Smooth muscle cell (in vitro differentiated cells): ENCODE data around the gene EMSY. TPM values are rescaled to one million over a fixed set of nuclear protein-coding genes. Genes with fewer than 3 reads are reported as not detected.

ENCODE experiments used
- DNase-seq: peaks from one replicate; lab custom pipeline; 2025; ENCODE audit not compliant: unreplicated experiment; lab: John Stamatoyannopoulos, UW
- H2AFZ ChIP-seq: fragments of 200-600 bp; sonication (generic); 2 replicates; pipeline ENCODE4 v1.6.0; 2016; ENCODE audit warnings: antibody characterized with exemption, low read depth, mild to moderate bottlenecking
- H3F3A ChIP-seq: fragments of 200-600 bp; sonication (generic); 2 replicates; pipeline ENCODE4 v1.6.0; 2017; ENCODE audit warnings: antibody characterized with exemption, low read depth
- H3K27ac ChIP-seq: fragments of 200-600 bp; sonication (generic); 2 replicates; pipeline ENCODE4 v1.5.1; 2016; ENCODE audit warnings: low read depth, mild to moderate bottlenecking
- H3K27me3 ChIP-seq: fragments of 200-600 bp; sonication (generic); 2 replicates; pipeline ENCODE4 v1.6.1; 2016; ENCODE audit warnings: low read depth, mild to moderate bottlenecking
- H3K36me3 ChIP-seq: fragments of 200-600 bp; sonication (generic); 2 replicates; pipeline ENCODE4 v1.5.1; 2016; ENCODE audit warnings: low read depth
- H3K4me1 ChIP-seq: fragments of 200-600 bp; sonication (generic); 2 replicates; pipeline ENCODE4 v1.5.1; 2016; ENCODE audit warnings: low read depth
- H3K4me2 ChIP-seq: fragments of 200-600 bp; sonication (generic); 2 replicates; pipeline ENCODE4 v1.6.0; 2016; ENCODE audit warnings: mild to moderate bottlenecking
- H3K4me3 ChIP-seq: fragments of 200-600 bp; sonication (generic); 2 replicates; pipeline ENCODE4 v1.5.1; 2016; ENCODE audit warnings: mild to moderate bottlenecking
- H3K79me2 ChIP-seq: fragments of 200-600 bp; sonication (generic); 2 replicates; pipeline ENCODE4 v1.6.0; 2016; ENCODE audit warnings: low read depth, mild to moderate bottlenecking
- H3K9ac ChIP-seq: fragments of 200-600 bp; sonication (generic); 2 replicates; pipeline ENCODE4 v1.6.0; 2016; ENCODE audit warnings: low read depth
- H3K9me3 ChIP-seq: fragments of 200-600 bp; sonication (generic); replicated peaks from 2 replicates; pipeline ENCODE4 v1.5.1; 2016; ENCODE audit warnings: low read depth
- H4K20me1 ChIP-seq: fragments of 200-600 bp; sonication (generic); 2 replicates; pipeline ENCODE4 v1.6.0; 2016; ENCODE audit warnings: low read depth
- WGBS: methylation state at CpG from one replicate; pipeline ENCODE4 v1.1.7; 2016; ENCODE audit warnings: low lambda C conversion rate; 5-methylcytosine and 5-hydroxymethylcytosine counted together
- polyA plus RNA-seq: library from polyadenylated mRNA; unstranded; fragments of >200 nt; fragmentation: Nextera tagmentation; extraction: Ambion mirVana; gene quantifications from 2 replicates; pipeline ENCODE4 v1.2.1, GENCODE V29; 2016
- total RNA-seq: library from RNA; depleted of rRNA; stranded (reverse); fragments of >200 nt; gene quantifications from 2 replicates; pipeline ENCODE4 v1.2.3, GENCODE V29; 2014
- TF ChIP-seq, protein P1 (sequence below): fragments of 200-600 bp; sonication (generic); IDR thresholded peaks from 2 replicates; pipeline ENCODE4 v1.5.1; 2017; ENCODE audit warnings: borderline replicate concordance, mild to moderate bottlenecking, antibody characterized with exemption; ENCODE audit not compliant: insufficient read depth, poor library complexity, severe bottlenecking

Gene EMSY
- total and polyA plus RNA-seq, 2 experiments from 2014 or later = 14.5 to 26.0 TPM

DNA sequence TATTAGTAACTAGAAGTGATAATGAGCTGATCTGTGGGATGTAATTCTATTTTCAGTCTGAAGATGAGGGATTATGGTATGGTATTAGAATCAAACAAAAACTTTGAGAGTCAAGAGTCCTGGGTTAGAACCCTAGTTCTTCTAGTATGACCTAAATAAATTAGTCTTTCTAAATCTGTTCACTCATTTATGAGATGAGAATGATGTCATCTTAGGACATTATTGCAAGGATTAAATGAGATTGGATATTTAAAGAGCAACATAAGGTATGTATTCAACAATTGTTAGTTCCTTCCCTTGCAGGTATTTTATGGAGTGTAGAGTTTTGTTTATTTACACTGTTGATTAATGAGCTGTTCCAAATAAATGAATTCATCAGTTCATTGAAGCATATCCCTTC, 21.8 kb downstream of the EMSY start:
- Histone ChIP-seq H3F3A (no peaks in the 10 kb centered on the region), H3K4me2 (no peak overlapping the region), H3K4me3 (no peak overlapping the region), H3K4me1 (no peaks in the 10 kb centered on the region), H2AFZ (no peak overlapping the region), H4K20me1 (peaks cover 3% of the 10 kb centered on the region), H3K36me3 (peaks cover 4% of the 10 kb centered on the region), H3K27ac (no peak overlapping the region), H3K9ac (no peak overlapping the region), H3K79me2 (no peaks in the 10 kb centered on the region), H3K9me3 (no peaks in the 10 kb centered on the region), H3K27me3 (no peaks in the 10 kb centered on the region)
- TF ChIP-seq, protein P1, sequence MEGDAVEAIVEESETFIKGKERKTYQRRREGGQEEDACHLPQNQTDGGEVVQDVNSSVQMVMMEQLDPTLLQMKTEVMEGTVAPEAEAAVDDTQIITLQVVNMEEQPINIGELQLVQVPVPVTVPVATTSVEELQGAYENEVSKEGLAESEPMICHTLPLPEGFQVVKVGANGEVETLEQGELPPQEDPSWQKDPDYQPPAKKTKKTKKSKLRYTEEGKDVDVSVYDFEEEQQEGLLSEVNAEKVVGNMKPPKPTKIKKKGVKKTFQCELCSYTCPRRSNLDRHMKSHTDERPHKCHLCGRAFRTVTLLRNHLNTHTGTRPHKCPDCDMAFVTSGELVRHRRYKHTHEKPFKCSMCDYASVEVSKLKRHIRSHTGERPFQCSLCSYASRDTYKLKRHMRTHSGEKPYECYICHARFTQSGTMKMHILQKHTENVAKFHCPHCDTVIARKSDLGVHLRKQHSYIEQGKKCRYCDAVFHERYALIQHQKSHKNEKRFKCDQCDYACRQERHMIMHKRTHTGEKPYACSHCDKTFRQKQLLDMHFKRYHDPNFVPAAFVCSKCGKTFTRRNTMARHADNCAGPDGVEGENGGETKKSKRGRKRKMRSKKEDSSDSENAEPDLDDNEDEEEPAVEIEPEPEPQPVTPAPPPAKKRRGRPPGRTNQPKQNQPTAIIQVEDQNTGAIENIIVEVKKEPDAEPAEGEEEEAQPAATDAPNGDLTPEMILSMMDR = no peak
- no peak for DNase-seq

DNA sequence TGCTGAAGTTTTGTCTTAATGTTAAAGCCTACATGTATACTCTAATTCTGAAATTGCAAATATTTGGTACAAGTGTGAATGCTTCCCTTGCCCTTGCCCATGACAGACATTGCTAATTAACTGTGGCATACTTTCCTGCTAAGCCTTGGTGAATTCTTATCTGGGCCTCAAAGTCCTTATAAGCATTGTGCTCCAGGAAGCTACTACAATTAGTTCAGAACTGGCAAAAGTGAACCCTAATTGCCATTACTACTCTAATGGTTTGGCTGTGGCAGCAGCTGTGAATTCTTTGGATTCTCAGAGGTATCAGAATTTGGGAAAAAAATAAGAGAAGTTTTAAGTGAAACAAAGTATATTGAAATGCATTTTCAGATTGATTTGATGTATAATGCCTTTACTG, 24.3 kb downstream of the EMSY start:
- peaks cover 13% of the 10 kb centered on the region for H3K36me3 ChIP-seq
- no peaks in the 10 kb centered on the region for H4K20me1 ChIP-seq
- no peaks in the 10 kb centered on the region for H3K27me3 ChIP-seq
- no peak overlapping the region for H3K4me2 ChIP-seq
- no peak overlapping the region for H2AFZ ChIP-seq
- no peaks in the 10 kb centered on the region for H3K9me3 ChIP-seq
- H3K27ac ChIP-seq = no peak overlapping the region
- H3K79me2 ChIP-seq = no peaks in the 10 kb centered on the region
- DNase-seq = no peak
- no peak overlapping the region for H3K4me3 ChIP-seq
- TF ChIP-seq, protein P1 = no peak
- H3K4me1 ChIP-seq = no peaks in the 10 kb centered on the region
- H3F3A ChIP-seq = no peaks in the 10 kb centered on the region
- no peak overlapping the region for H3K9ac ChIP-seq

DNA sequence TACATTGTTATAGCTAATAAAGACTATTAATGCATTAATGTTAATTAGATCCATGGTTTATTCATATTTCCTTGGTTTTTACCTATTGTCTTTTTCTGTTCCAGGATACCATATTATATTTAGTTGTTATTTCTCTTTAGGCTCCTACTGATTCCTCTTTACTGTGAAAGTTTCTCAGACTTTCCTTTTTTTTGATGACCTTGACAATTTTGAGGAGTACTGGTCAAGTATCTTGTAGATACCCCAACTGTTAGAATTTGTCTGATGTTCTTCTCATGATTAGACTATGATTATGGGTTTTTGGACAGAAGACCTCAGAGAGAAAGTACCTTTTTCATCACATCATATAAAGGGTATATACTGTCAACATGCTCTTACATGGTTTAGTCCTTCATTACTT, 26.6 kb downstream of the EMSY start:
- Histone ChIP-seq H3K4me2 (no peak overlapping the region), H3F3A (no peaks in the 10 kb centered on the region), H4K20me1 (peaks cover 8% of the 10 kb centered on the region), H3K27ac (no peak overlapping the region), H3K4me3 (no peak overlapping the region), H3K4me1 (no peaks in the 10 kb centered on the region), H2AFZ (no peak overlapping the region), H3K79me2 (no peaks in the 10 kb centered on the region), H3K9me3 (no peaks in the 10 kb centered on the region), H3K27me3 (no peaks in the 10 kb centered on the region), H3K9ac (no peak overlapping the region), H3K36me3 (peaks cover 22% of the 10 kb centered on the region)
- DNase-seq = no peak
- TF ChIP-seq, protein P1 = no peak

DNA sequence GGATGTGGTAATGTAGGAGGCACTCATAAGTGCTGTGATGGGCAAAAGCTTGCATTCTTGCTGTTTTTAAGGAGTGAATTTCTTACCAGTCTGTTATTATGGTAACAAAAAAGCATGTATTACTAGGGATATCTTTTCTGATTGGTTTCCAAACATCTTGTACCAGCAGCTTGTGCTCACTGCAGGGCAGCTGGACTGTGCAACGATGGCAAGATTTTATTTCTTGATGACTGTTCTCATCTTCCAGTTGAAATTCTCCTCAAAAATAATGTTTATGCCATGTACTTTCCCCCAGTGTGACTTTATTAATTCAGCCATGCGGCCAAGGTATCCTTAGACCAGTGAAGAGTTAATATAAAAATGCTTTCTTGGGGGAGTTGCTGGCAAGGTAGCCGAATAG, 35.4 kb downstream of the EMSY start:
- H3F3A ChIP-seq = no peaks in the 10 kb centered on the region
- H3K4me2 ChIP-seq = no peak overlapping the region
- H4K20me1 ChIP-seq = peaks cover 14% of the 10 kb centered on the region
- H3K36me3 ChIP-seq = peaks cover 8% of the 10 kb centered on the region
- no peak overlapping the region for H3K27ac ChIP-seq
- no peaks in the 10 kb centered on the region for H3K4me1 ChIP-seq
- H3K79me2 ChIP-seq = peaks cover 8% of the 10 kb centered on the region
- no peak overlapping the region for H3K4me3 ChIP-seq
- WGBS = 96% methylated on average over 3 of the region's 3 CpGs
- TF ChIP-seq, protein P1 = no peak
- H2AFZ ChIP-seq = no peak overlapping the region
- no peaks in the 10 kb centered on the region for H3K9me3 ChIP-seq
- H3K27me3 ChIP-seq = no peaks in the 10 kb centered on the region
- DNase-seq = no peak
- H3K9ac ChIP-seq = no peak overlapping the region
